ENCODE measurements around the gene GYS2. TPM values are rescaled to one million over a fixed set of nuclear protein-coding genes. Genes with fewer than 3 reads are reported as not detected.

GYS2 gene
- total RNA-seq, 1 donor from 2014 or later = not detected

- TF ChIP-seq CTCF (IDR thresholded peaks at IDR 0.05; ENCODE audit: partially characterized antibody, unreplicated experiment) = no peak
- Mint-ChIP-seq H3K4me3 (ENCODE audit: unreplicated experiment) (no peak overlapping the region), H3K36me3 (ENCODE audit: unreplicated experiment) (no peaks in the 10 kb centered on the region), H3K27ac (ENCODE audit: unreplicated experiment) (no peak overlapping the region), H3K4me1 (ENCODE audit: low read depth, unreplicated experiment) (no peaks in the 10 kb centered on the region), H3K27me3 (ENCODE audit: unreplicated experiment) (no peaks in the 10 kb centered on the region), H3K9me3 (ENCODE audit: unreplicated experiment) (no peaks in the 10 kb centered on the region)
- no peak for DNase-seq
Observed at GRCh38 chr12:21542403-21542802, 62.2 kb downstream of the GYS2 start.

GRCh38 chr12:21541773-21542172 is 62.9 kb downstream of the GYS2 start:
- Mint-ChIP-seq H3K27ac (ENCODE audit: unreplicated experiment) (no peak overlapping the region), H3K27me3 (ENCODE audit: unreplicated experiment) (no peaks in the 10 kb centered on the region), H3K4me1 (ENCODE audit: low read depth, unreplicated experiment) (no peaks in the 10 kb centered on the region), H3K9me3 (ENCODE audit: unreplicated experiment) (no peaks in the 10 kb centered on the region), H3K36me3 (ENCODE audit: unreplicated experiment) (no peaks in the 10 kb centered on the region), H3K4me3 (ENCODE audit: unreplicated experiment) (no peak overlapping the region)
- no peak for DNase-seq
- no peak for TF ChIP-seq CTCF (IDR thresholded peaks at IDR 0.05; ENCODE audit: partially characterized antibody, unreplicated experiment)

GRCh38 chr12:21539797-21540196 is 64.8 kb downstream of the GYS2 start:
- no peak overlapping the region for H3K27ac Mint-ChIP-seq (ENCODE audit: unreplicated experiment)
- no peak for TF ChIP-seq CTCF (IDR thresholded peaks at IDR 0.05; ENCODE audit: partially characterized antibody, unreplicated experiment)
- H3K9me3 Mint-ChIP-seq (ENCODE audit: unreplicated experiment) = no peaks in the 10 kb centered on the region
- H3K27me3 Mint-ChIP-seq (ENCODE audit: unreplicated experiment) = no peaks in the 10 kb centered on the region
- H3K36me3 Mint-ChIP-seq (ENCODE audit: unreplicated experiment) = no peaks in the 10 kb centered on the region
- no peaks in the 10 kb centered on the region for H3K4me1 Mint-ChIP-seq (ENCODE audit: low read depth, unreplicated experiment)
- no peak for DNase-seq
- no peak overlapping the region for H3K4me3 Mint-ChIP-seq (ENCODE audit: unreplicated experiment)

- no peak for TF ChIP-seq CTCF (IDR thresholded peaks at IDR 0.05; ENCODE audit: partially characterized antibody, unreplicated experiment)
- no peaks in the 10 kb centered on the region for H3K9me3 Mint-ChIP-seq (ENCODE audit: unreplicated experiment)
Observed at GRCh38 chr12:21538061-21538653, 66.5 kb downstream of the GYS2 start.

GRCh38 chr12:21529456-21529855 is 75.2 kb downstream of the GYS2 start:
- DNase-seq = no peak
- Mint-ChIP-seq H3K36me3 (ENCODE audit: unreplicated experiment) (peaks cover 8% of the 10 kb centered on the region), H3K4me3 (ENCODE audit: unreplicated experiment) (no peak overlapping the region), H3K27me3 (ENCODE audit: unreplicated experiment) (peaks cover 2% of the 10 kb centered on the region), H3K9me3 (ENCODE audit: unreplicated experiment) (no peaks in the 10 kb centered on the region), H3K4me1 (ENCODE audit: low read depth, unreplicated experiment) (no peaks in the 10 kb centered on the region), H3K27ac (ENCODE audit: unreplicated experiment) (no peak overlapping the region)
- TF ChIP-seq CTCF (IDR thresholded peaks at IDR 0.05; ENCODE audit: partially characterized antibody, unreplicated experiment) = no peak

More at GRCh38 chr12:21538061-21538653, 66.5 kb downstream of the GYS2 start:
- no peak for DNase-seq
- H3K27ac Mint-ChIP-seq (ENCODE audit: unreplicated experiment) = no peak overlapping the region
- no peaks in the 10 kb centered on the region for H3K36me3 Mint-ChIP-seq (ENCODE audit: unreplicated experiment)
- H3K4me3 Mint-ChIP-seq (ENCODE audit: unreplicated experiment) = no peak overlapping the region
- H3K4me1 Mint-ChIP-seq (ENCODE audit: low read depth, unreplicated experiment) = no peaks in the 10 kb centered on the region
- no peaks in the 10 kb centered on the region for H3K27me3 Mint-ChIP-seq (ENCODE audit: unreplicated experiment)
